Measurements from ENCODE around the gene ARHGAP29. TPM values are rescaled to one million over a fixed set of nuclear protein-coding genes. Genes with fewer than 3 reads are reported as not detected.

ARHGAP29 gene
- total RNA-seq, 1 experiment from 2014 or later = 161 TPM

- no peak for TF ChIP-seq CTCF (conservative IDR thresholded peaks at IDR 0.05; ENCODE audit: low read depth, low read length)
- TF ChIP-seq EZH2phosphoT487 (IDR thresholded peaks at IDR 0.05; ENCODE audit: borderline replicate concordance, low read length) = no peak
- TF ChIP-seq EZH2 (IDR thresholded peaks at IDR 0.05; ENCODE audit: low read length, unreplicated experiment) = no peak
- H3K79me2 ChIP-seq (ENCODE audit: low read length) = no peaks in the 10 kb centered on the region
- H3K36me3 ChIP-seq (ENCODE audit: low read depth, low read length) = no peaks in the 10 kb centered on the region
- H3K4me1 ChIP-seq (ENCODE audit: insufficient read depth, low read length) = peaks cover 30% of the 10 kb centered on the region
- intact Hi-C loops (cut with micrococcal nuclease) = no loop called here
- CTCF ChIA-PET = interaction anchor here (0.5 kb wide), 1 partner anchor 47 kb away, joined by 3 read pairs; no protein-coding TSS in a partner anchor
- BruUV-seq (replicated peaks) = no TSS peak
- no peak for ATAC-seq
- H4K20me1 ChIP-seq (ENCODE audit: low read length) = no peaks in the 10 kb centered on the region
- H3K9me2 ChIP-seq (replicated peaks; ENCODE audit: low read length) = no peaks in the 10 kb centered on the region
- no peak for DNase-seq
- POLR2A ChIA-PET (ENCODE audit: unreplicated experiment) = no interaction called here
- peaks cover 6% of the 10 kb centered on the region for H3F3A ChIP-seq (ENCODE audit: low read length, unreplicated experiment)
- H3K4me2 ChIP-seq (ENCODE audit: low read length) = no peak overlapping the region
- H3K27me3 ChIP-seq (ENCODE audit: low read length) = no peaks in the 10 kb centered on the region
- H3K9me3 ChIP-seq (ENCODE audit: low read length) = no peaks in the 10 kb centered on the region
- no peak overlapping the region for H3K27ac ChIP-seq (ENCODE audit: low read length)
- H3K4me3 ChIP-seq (ENCODE audit: low read length) = no peak overlapping the region
- no peak overlapping the region for H3K9ac ChIP-seq (ENCODE audit: low read length)
- H2AFZ ChIP-seq (ENCODE audit: low read length) = no peak overlapping the region
Observed at GRCh38 chr1:94279038-94279437, 41.7 kb upstream of the ARHGAP29 start.

GRCh38 chr1:94276988-94277434, 39.6 kb upstream of the ARHGAP29 start:
- ChIA-PET POLR2A (ENCODE audit: unreplicated experiment) (no interaction called here), CTCF (no interaction called here)
- no peak overlapping the region for H3K27ac ChIP-seq (ENCODE audit: low read length)
- no peak overlapping the region for H2AFZ ChIP-seq (ENCODE audit: low read length)
- ATAC-seq (no peak), DNase-seq (no peak)
- H3K79me2 ChIP-seq (ENCODE audit: low read length) = 0 out of 2 replicates have a peak, but pooled peaks cover 4% of the 10 kb centered on the region
- no peaks in the 10 kb centered on the region for H4K20me1 ChIP-seq (ENCODE audit: low read length)
- H3K9me3 ChIP-seq (ENCODE audit: low read length) = no peaks in the 10 kb centered on the region
- no peak overlapping the region for H3K4me2 ChIP-seq (ENCODE audit: low read length)
- intact Hi-C loops (cut with micrococcal nuclease) = no loop called here
- no peaks in the 10 kb centered on the region for H3K36me3 ChIP-seq (ENCODE audit: low read depth, low read length)
- peaks cover 13% of the 10 kb centered on the region for H3F3A ChIP-seq (ENCODE audit: low read length, unreplicated experiment)
- BruUV-seq (replicated peaks) = no TSS peak
- H3K9me2 ChIP-seq (replicated peaks; ENCODE audit: low read length) = no peaks in the 10 kb centered on the region
- no peak overlapping the region for H3K9ac ChIP-seq (ENCODE audit: low read length)
- peaks cover 50% of the 10 kb centered on the region for H3K4me1 ChIP-seq (ENCODE audit: insufficient read depth, low read length)
- TF ChIP-seq EZH2phosphoT487 (IDR thresholded peaks at IDR 0.05; ENCODE audit: borderline replicate concordance, low read length) = no peak
- TF ChIP-seq EZH2 (IDR thresholded peaks at IDR 0.05; ENCODE audit: low read length, unreplicated experiment) = no peak
- no peak for TF ChIP-seq CTCF (conservative IDR thresholded peaks at IDR 0.05; ENCODE audit: low read depth, low read length)
- H3K27me3 ChIP-seq (ENCODE audit: low read length) = no peaks in the 10 kb centered on the region
- no peak overlapping the region for H3K4me3 ChIP-seq (ENCODE audit: low read length)

GRCh38 chr1:94275083-94275482, 37.7 kb upstream of the ARHGAP29 start:
- H4K20me1 ChIP-seq (ENCODE audit: low read length) = no peaks in the 10 kb centered on the region
- peaks cover 51% of the 10 kb centered on the region for H3K4me1 ChIP-seq (ENCODE audit: insufficient read depth, low read length)
- intact Hi-C loops (cut with micrococcal nuclease) = no loop called here
- no peak overlapping the region for H3K9ac ChIP-seq (ENCODE audit: low read length)
- H3K4me3 ChIP-seq (ENCODE audit: low read length) = no peak overlapping the region
- ATAC-seq (no peak), DNase-seq (no peak)
- H3K27ac ChIP-seq (ENCODE audit: low read length) = 0 out of 2 replicates have a peak overlapping the region, but pooled peaks have one; percentile 3
- no peaks in the 10 kb centered on the region for H3K36me3 ChIP-seq (ENCODE audit: low read depth, low read length)
- H3K79me2 ChIP-seq (ENCODE audit: low read length) = 0 out of 2 replicates have a peak, but pooled peaks cover 6% of the 10 kb centered on the region
- POLR2A ChIA-PET (ENCODE audit: unreplicated experiment) = no interaction called here
- BruUV-seq (replicated peaks) = no TSS peak
- H3K9me3 ChIP-seq (ENCODE audit: low read length) = no peaks in the 10 kb centered on the region
- CTCF ChIA-PET = no interaction called here
- no peaks in the 10 kb centered on the region for H3K27me3 ChIP-seq (ENCODE audit: low read length)
- H2AFZ ChIP-seq (ENCODE audit: low read length) = no peak overlapping the region; the same call in 1 of the 2 replicates
- H3K9me2 ChIP-seq (replicated peaks; ENCODE audit: low read length) = no peaks in the 10 kb centered on the region
- TF ChIP-seq CTCF (conservative IDR thresholded peaks at IDR 0.05; ENCODE audit: low read depth, low read length) (no peak), EZH2 (IDR thresholded peaks at IDR 0.05; ENCODE audit: low read length, unreplicated experiment) (no peak), EZH2phosphoT487 (IDR thresholded peaks at IDR 0.05; ENCODE audit: borderline replicate concordance, low read length) (no peak)
- no peak overlapping the region for H3K4me2 ChIP-seq (ENCODE audit: low read length)
- peaks cover 6% of the 10 kb centered on the region for H3F3A ChIP-seq (ENCODE audit: low read length, unreplicated experiment)
